IMR-90 (cell line): Measurements from ENCODE around the gene BTBD9. TPM values are rescaled to one million over a fixed set of nuclear protein-coding genes. Genes with fewer than 3 reads are reported as not detected.

ENCODE experiments used
- ATAC-seq: fragments of 200-7000 bp; cut with Tn5 transposase; 2 replicates; pipeline ENCODE4 v1.9.1; 2020; ENCODE audit warnings: low read depth, mild to moderate bottlenecking, moderate library complexity
- BruUV-seq: library from RNA; stranded (reverse); fragments of 400-500 nt; replicated peaks from 2 replicates; lab custom pipeline; 2021; lab: Mats Ljungman, UMichigan
- CTCF ChIA-PET: fragments of 300-600 bp; formaldehyde crosslinking; extraction: SDS; loops from one replicate; lab custom pipeline; 2021; ENCODE audit warnings: antibody characterized with exemption; lab: Yijun Ruan, JAX
- POLR2A ChIA-PET: fragments of 300-600 bp; sonication (Branson Sonifier 250); formaldehyde crosslinking; loops from one replicate; lab custom pipeline; 2022; ENCODE audit warnings: antibody characterized with exemption; ENCODE audit not compliant: unreplicated experiment; lab: Charles Lee
- DNase-seq: peaks from one replicate; pipeline ENCODE4 v3.0.0; 2013
- H2AFZ ChIP-seq: replicated peaks from 2 replicates; pipeline ENCODE3; 2013; ENCODE audit warnings: low read length, mild to moderate bottlenecking; ENCODE audit not compliant: poor library complexity
- H2AK5ac ChIP-seq: 2 replicates; pipeline ENCODE4 v1.6.1; 2013; ENCODE audit warnings: low read depth, low read length, inconsistent platforms
- H2AK9ac ChIP-seq: replicated peaks from 2 replicates; pipeline ENCODE3; 2013; ENCODE audit warnings: mild to moderate bottlenecking, low read depth, low read length, moderate library complexity; ENCODE audit not compliant: poor library complexity
- H2BK120ac ChIP-seq: 2 replicates; pipeline ENCODE4 v1.6.1; 2013; ENCODE audit warnings: low read depth, low read length, inconsistent platforms
- H2BK15ac ChIP-seq: 3 replicates; pipeline ENCODE4 v1.6.1; 2013; ENCODE audit warnings: low read depth, low read length, inconsistent platforms
- H2BK20ac ChIP-seq: 2 replicates; pipeline ENCODE4 v1.6.1; 2013; ENCODE audit warnings: low read depth, mild to moderate bottlenecking, inconsistent platforms, low read length, moderate library complexity
- H2BK5ac ChIP-seq: 2 replicates; pipeline ENCODE4 v1.6.1; 2013; ENCODE audit warnings: mild to moderate bottlenecking, low read depth, low read length, inconsistent platforms; ENCODE audit not compliant: poor library complexity, severe bottlenecking
- H3K14ac ChIP-seq: replicated peaks from 2 replicates; pipeline ENCODE4 v1.6.1; 2013; ENCODE audit warnings: low read depth, low read length, inconsistent platforms
- H3K18ac ChIP-seq: 2 replicates; pipeline ENCODE4 v1.6.1; 2013; ENCODE audit warnings: low read depth, low read length, control low read depth
- H3K23ac ChIP-seq: 2 replicates; pipeline ENCODE4 v1.6.1; 2013; ENCODE audit warnings: low read depth, low read length, inconsistent platforms
- H3K27ac ChIP-seq: 2 replicates; pipeline ENCODE4 v1.5.1; 2013; ENCODE audit warnings: mild to moderate bottlenecking, control low read depth, low read length; ENCODE audit not compliant: insufficient read depth
- H3K27me3 ChIP-seq: 2 replicates; pipeline ENCODE4 v1.6.1; 2013; ENCODE audit warnings: low read length; ENCODE audit not compliant: control insufficient read depth, insufficient read depth
- H3K36me3 ChIP-seq: 2 replicates; pipeline ENCODE4 v1.6.1; 2013; ENCODE audit warnings: low read length, mixed read lengths; ENCODE audit not compliant: control insufficient read depth, insufficient read depth
- H3K4ac ChIP-seq: 2 replicates; pipeline ENCODE4 v1.6.1; 2013; ENCODE audit warnings: low read depth, low read length, inconsistent platforms
- H3K4me1 ChIP-seq: 2 replicates; pipeline ENCODE4 v1.6.1; 2013; ENCODE audit warnings: low read length, mixed read lengths; ENCODE audit not compliant: control insufficient read depth, insufficient read depth
- H3K4me2 ChIP-seq: 2 replicates; pipeline ENCODE4 v1.6.1; 2013; ENCODE audit warnings: low read depth, mild to moderate bottlenecking, control low read depth, low read length, moderate library complexity
- H3K4me3 ChIP-seq: 2 replicates; pipeline ENCODE4 v1.5.1; 2013; ENCODE audit warnings: low read depth, mild to moderate bottlenecking, control low read depth, low read length, moderate library complexity; ENCODE audit not compliant: insufficient read depth
- H3K56ac ChIP-seq: 2 replicates; pipeline ENCODE4 v1.6.1; 2013; ENCODE audit warnings: low read length, inconsistent platforms; ENCODE audit not compliant: insufficient read depth; ENCODE audit errors: extremely low read depth
- H3K79me1 ChIP-seq, 2 experiments: 2 replicates each; pipeline ENCODE4 v1.6.1; 2013; ENCODE audit warnings: low read length in 2 of 2, inconsistent platforms in 1 of 2, low read depth in 1 of 2
- H3K9ac ChIP-seq: 2 replicates; pipeline ENCODE4 v1.6.1; 2013; ENCODE audit warnings: low read depth, low read length, control low read depth
- H3K9me1 ChIP-seq: 2 replicates; pipeline ENCODE4 v1.6.1; 2013; ENCODE audit warnings: low read length, inconsistent platforms; ENCODE audit not compliant: insufficient read depth
- H3K9me3 ChIP-seq: 2 replicates; pipeline ENCODE4 v1.6.1; 2013; ENCODE audit warnings: low read length; ENCODE audit not compliant: control insufficient read depth, insufficient read depth
- H4K20me1 ChIP-seq: 2 replicates; pipeline ENCODE4 v1.6.1; 2013; ENCODE audit warnings: low read length, inconsistent platforms; ENCODE audit not compliant: insufficient read depth
- H4K5ac ChIP-seq: 2 replicates; pipeline ENCODE4 v1.6.1; 2013; ENCODE audit warnings: mild to moderate bottlenecking, low read depth, low read length, control low read depth
- H4K8ac ChIP-seq, 2 experiments: 2 replicates each; pipeline ENCODE4 v1.6.1; 2013; ENCODE audit warnings: low read depth in 2 of 2, low read length in 2 of 2, control low read depth in 1 of 2, inconsistent platforms in 1 of 2
- H4K91ac ChIP-seq: 2 replicates; pipeline ENCODE4 v1.6.1; 2013; ENCODE audit warnings: low read depth, low read length, inconsistent platforms; ENCODE audit not compliant: insufficient read depth
- BHLHE40 ChIP-seq: fragments of 150-350 bp; IDR thresholded peaks from 2 replicates; pipeline ENCODE4 v1.6.1; 2016; ENCODE audit warnings: mild to moderate bottlenecking, low read depth, low read length
- CEBPB ChIP-seq: IDR thresholded peaks from 2 replicates; pipeline ENCODE4 v1.6.1; 2012; ENCODE audit warnings: low read depth, low read length, improper control_type of control experiment
- FOS ChIP-seq: fragments of 150-350 bp; IDR thresholded peaks from 2 replicates; pipeline ENCODE4 v1.6.1; 2016; ENCODE audit warnings: low read depth, low read length
- RFX5 ChIP-seq: IDR thresholded peaks from 2 replicates; pipeline ENCODE4 v1.8.0; 2012; ENCODE audit warnings: low read depth, mild to moderate bottlenecking, low read length, moderate library complexity
- WGBS, 2 experiments: methylation state at CpG; one replicate each; pipeline versions ENCODE4 v1.1.5 to v1.1.7; 2013; ENCODE audit warnings: missing lambda C conversion rate in 2 of 2; ENCODE audit not compliant: insufficient read length in 1 of 2; ENCODE audit errors: extremely low coverage in 2 of 2; 5-methylcytosine and 5-hydroxymethylcytosine counted together
- dilution Hi-C: fragments of 300-500 bp; cut with HindIII; formaldehyde crosslinking; loops from one replicate; pipeline ENCODE4 v1.14.3; 2018; ENCODE audit warnings: low sequenced_read_pairs; ENCODE audit not compliant: unreplicated experiment
- in situ Hi-C: fragments of 300-500 bp; cut with MboI; formaldehyde crosslinking; loops from 3 replicates; pipeline ENCODE4 v1.14.3; 2019; ENCODE audit warnings: low sequenced_read_pairs, inconsistent platforms, mixed read lengths
- intact Hi-C: fragments of 100-400 bp; cut with micrococcal nuclease; formaldehyde crosslinking; loops from 2 replicates; pipeline ENCODE4 v1.10.0; 2022
- polyA plus RNA-seq, 3 experiments: library from polyadenylated mRNA; depleted of rRNA; stranded (reverse); fragments of >200 nt; gene quantifications; 2 replicates each; pipeline ENCODE4 v1.2.3, GENCODE V29; 2012; ENCODE audit warnings: low replicate concordance in 1 of 3
- total RNA-seq: library from RNA; depleted of rRNA; stranded (reverse); fragments of >200 nt; gene quantifications from 2 replicates; pipeline ENCODE4 v1.2.3, GENCODE V29; 2012

The BTBD9 gene
- total and polyA plus RNA-seq, 2 of the 4 experiments (the other 2 are of a cell fraction) = 4.1 to 22.0 TPM

DNA sequence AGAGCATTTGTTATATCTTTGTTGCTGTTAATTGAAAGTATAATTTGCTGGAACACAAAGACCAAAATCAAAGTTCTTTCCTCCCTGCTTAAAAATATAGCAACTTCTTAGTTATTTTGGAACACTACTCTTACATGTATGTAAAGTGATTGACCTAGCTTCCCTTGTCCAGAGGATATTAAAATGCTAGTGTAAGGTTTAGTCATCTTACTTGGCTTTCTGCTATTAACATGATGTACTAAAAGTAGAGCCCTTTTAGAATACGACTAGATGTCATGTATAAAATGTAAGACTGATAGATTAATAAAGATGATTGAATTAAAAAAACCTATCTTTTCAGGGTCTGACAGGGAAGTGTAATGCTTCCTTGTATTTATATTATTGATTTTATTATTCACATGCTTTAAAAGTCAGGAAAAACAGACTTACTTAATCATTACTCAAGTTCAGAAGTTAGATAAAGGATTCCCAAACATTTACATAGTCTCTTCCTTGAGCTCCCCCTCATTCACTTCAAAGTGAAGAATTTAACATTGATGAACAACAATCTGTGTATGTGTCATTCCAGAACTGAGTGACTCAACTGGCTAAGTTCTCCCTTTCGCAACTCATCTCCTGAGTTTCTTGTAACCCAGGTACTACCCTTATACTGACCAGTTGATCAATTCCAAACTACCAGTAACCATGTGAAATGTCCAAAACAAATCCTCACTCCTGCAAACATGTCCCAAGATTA is 50.9 kb downstream of the BTBD9 start:
- DNase-seq = peak; percentile 76

More for the DNA sequence above, 50.9 kb downstream of the BTBD9 start:
- Histone ChIP-seq H3K36me3 (peaks cover 3% of the 10 kb centered on the region), H4K91ac (no peak overlapping the region), H3K23ac (no peak overlapping the region), H2AK5ac (no peak overlapping the region), H3K79me1 (no peaks in the 10 kb centered on the region; a peak in 1 of 4 replicates), H3K9me1 (peaks cover 7% of the 10 kb centered on the region), H2BK5ac (peak overlapping the region; percentile 10), H3K56ac (no peak overlapping the region), H3K4me2 (no peak overlapping the region), H2AFZ (no peak overlapping the region), H4K8ac (no peak overlapping the region), H4K5ac (no peak overlapping the region), H3K14ac (no peak overlapping the region), H2BK15ac (no peak overlapping the region), H3K9me3 (no peaks in the 10 kb centered on the region), H3K9ac (no peak overlapping the region), H3K4me3 (no peak overlapping the region), H3K4ac (no peak overlapping the region), H3K27me3 (no peaks in the 10 kb centered on the region), H2AK9ac (no peak overlapping the region), H2BK120ac (no peak overlapping the region), H3K4me1 (peaks cover 8% of the 10 kb centered on the region), H2BK20ac (no peak overlapping the region), H3K27ac (no peak overlapping the region), H3K18ac (no peak overlapping the region), H4K20me1 (no peaks in the 10 kb centered on the region)
- TF ChIP-seq BHLHE40 (no peak), RFX5 (no peak), FOS (0 out of 2 replicates have a peak, but pooled peaks have one; percentile 40), CEBPB (peak; percentile 93)
- dilution Hi-C loops = no loop called here
- no CpG with 5 or more reads among the region's 2 CpGs for WGBS, 2 experiments
- in situ Hi-C loops = no loop called here
- CTCF ChIA-PET = no interaction called here
- BruUV-seq = no TSS peak
- POLR2A ChIA-PET = interaction anchor here (0.6 kb wide), 1 partner anchor 29 kb away, joined by 5 read pairs; no protein-coding TSS in a partner anchor
- peak; percentile 78 for ATAC-seq
- intact Hi-C loops = no loop called here
